ENCODE data around the gene SLC9A9.

GRCh38 chr3:143344516-143345165 lies 503.6 kb downstream of the SLC9A9 start:
- TF ChIP-seq EP300 (IDR thresholded peaks at IDR 0.05) (no peak), POLR2A (IDR thresholded peaks at IDR 0.05) (no peak)
- TF ChIP-seq, protein P1, sequence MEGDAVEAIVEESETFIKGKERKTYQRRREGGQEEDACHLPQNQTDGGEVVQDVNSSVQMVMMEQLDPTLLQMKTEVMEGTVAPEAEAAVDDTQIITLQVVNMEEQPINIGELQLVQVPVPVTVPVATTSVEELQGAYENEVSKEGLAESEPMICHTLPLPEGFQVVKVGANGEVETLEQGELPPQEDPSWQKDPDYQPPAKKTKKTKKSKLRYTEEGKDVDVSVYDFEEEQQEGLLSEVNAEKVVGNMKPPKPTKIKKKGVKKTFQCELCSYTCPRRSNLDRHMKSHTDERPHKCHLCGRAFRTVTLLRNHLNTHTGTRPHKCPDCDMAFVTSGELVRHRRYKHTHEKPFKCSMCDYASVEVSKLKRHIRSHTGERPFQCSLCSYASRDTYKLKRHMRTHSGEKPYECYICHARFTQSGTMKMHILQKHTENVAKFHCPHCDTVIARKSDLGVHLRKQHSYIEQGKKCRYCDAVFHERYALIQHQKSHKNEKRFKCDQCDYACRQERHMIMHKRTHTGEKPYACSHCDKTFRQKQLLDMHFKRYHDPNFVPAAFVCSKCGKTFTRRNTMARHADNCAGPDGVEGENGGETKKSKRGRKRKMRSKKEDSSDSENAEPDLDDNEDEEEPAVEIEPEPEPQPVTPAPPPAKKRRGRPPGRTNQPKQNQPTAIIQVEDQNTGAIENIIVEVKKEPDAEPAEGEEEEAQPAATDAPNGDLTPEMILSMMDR (IDR thresholded peaks at IDR 0.05): no peak
